HepG2 (cell line): ENCODE data around the gene PEAK1. TPM values are rescaled to one million over a fixed set of nuclear protein-coding genes. Genes with fewer than 3 reads are reported as not detected.

Experiments
- AHR ChIP-seq: IDR thresholded peaks from 2 replicates; pipeline ENCODE4 v1.6.1; 2018; ENCODE audit warnings: missing genetic modification reagents, missing compliant biosample characterization
- DRAP1 ChIP-seq: IDR thresholded peaks from 2 replicates; pipeline ENCODE4 v1.6.1; 2016; ENCODE audit warnings: missing genetic modification reagents, missing compliant biosample characterization
- FIP1L1 ChIP-seq: fragments of 200-400 bp; formaldehyde crosslinking; IDR thresholded peaks from 2 replicates; pipeline ENCODE4 v1.6.1; 2018; ENCODE audit warnings: low read depth, mild to moderate bottlenecking, low read length, moderate library complexity, borderline replicate concordance; ENCODE audit not compliant: insufficient read depth
- FOXK1 ChIP-seq: sonication (generic); formaldehyde crosslinking; IDR thresholded peaks from 2 replicates; pipeline ENCODE4 v1.4.0; 2020; ENCODE audit warnings: low read depth, missing genetic modification reagents, borderline replicate concordance
- HDAC1 ChIP-seq: sonication (generic); formaldehyde crosslinking; IDR thresholded peaks from 2 replicates; pipeline ENCODE4 v1.5.1; 2020; ENCODE audit warnings: mild to moderate bottlenecking, missing genetic modification reagents
- HNF4A ChIP-seq: sonication (generic); formaldehyde crosslinking; IDR thresholded peaks from 2 replicates; pipeline ENCODE4 v1.4.0; 2020; ENCODE audit warnings: missing genetic modification reagents
- HOMEZ ChIP-seq: IDR thresholded peaks from 2 replicates; pipeline ENCODE4 v1.6.1; 2016; ENCODE audit warnings: low read depth
- JUND ChIP-seq: sonication (generic); formaldehyde crosslinking; IDR thresholded peaks from 2 replicates; pipeline ENCODE4 v1.8.0; 2022; ENCODE audit warnings: mild to moderate bottlenecking, missing genetic modification reagents
- KDM6A ChIP-seq: IDR thresholded peaks from 2 replicates; pipeline ENCODE4 v1.6.1; 2016; ENCODE audit warnings: low read depth
- MED1 ChIP-seq: sonication (generic); formaldehyde crosslinking; IDR thresholded peaks from 2 replicates; pipeline ENCODE4 v1.4.0; 2020; ENCODE audit warnings: missing genetic modification reagents
- MEF2D ChIP-seq: sonication (generic); formaldehyde crosslinking; IDR thresholded peaks from 2 replicates; pipeline ENCODE4 v1.5.1; 2020; ENCODE audit warnings: mild to moderate bottlenecking, missing genetic modification reagents
- MIXL1 ChIP-seq: IDR thresholded peaks from 2 replicates; pipeline ENCODE4 v1.6.1; 2016
- MYC ChIP-seq: sonication (generic); formaldehyde crosslinking; IDR thresholded peaks from 2 replicates; pipeline ENCODE4 v1.9.0; 2021; ENCODE audit warnings: missing genetic modification reagents, borderline replicate concordance
- NAIF1 ChIP-seq: sonication (generic); formaldehyde crosslinking; IDR thresholded peaks from 2 replicates; pipeline ENCODE4 v1.5.0; 2020; ENCODE audit warnings: mild to moderate bottlenecking, missing genetic modification reagents, borderline replicate concordance
- NCOR1 ChIP-seq: fragments of 200-600 bp; sonication (generic); IDR thresholded peaks from 2 replicates; pipeline ENCODE4 v1.7.0; 2017; ENCODE audit warnings: antibody characterized with exemption, low read length, borderline replicate concordance
- PCBP2 ChIP-seq: fragments of 200-400 bp; formaldehyde crosslinking; optimal IDR thresholded peaks from 2 replicates; pipeline ENCODE3; 2018; ENCODE audit warnings: low read length, low read depth; ENCODE audit not compliant: poor library complexity, severe bottlenecking
- POGZ ChIP-seq: sonication (generic); formaldehyde crosslinking; IDR thresholded peaks from 2 replicates; pipeline ENCODE4 v1.4.0; 2020; ENCODE audit warnings: mild to moderate bottlenecking, missing genetic modification reagents
- RXRB ChIP-seq: IDR thresholded peaks from 2 replicates; pipeline ENCODE4 v1.6.1; 2016; ENCODE audit warnings: borderline replicate concordance, missing genetic modification reagents, missing compliant biosample characterization
- SIX1 ChIP-seq: sonication (generic); formaldehyde crosslinking; IDR thresholded peaks from 2 replicates; pipeline ENCODE4 v1.4.0; 2020; ENCODE audit warnings: missing genetic modification reagents, borderline replicate concordance
- TBX2 ChIP-seq: sonication (generic); formaldehyde crosslinking; IDR thresholded peaks from 2 replicates; pipeline ENCODE4 v1.5.0; 2020; ENCODE audit warnings: missing genetic modification reagents, mild to moderate bottlenecking, borderline replicate concordance
- ZBTB43 ChIP-seq: sonication (generic); formaldehyde crosslinking; conservative IDR thresholded peaks from 2 replicates; pipeline ENCODE4 v1.4.0; 2020; ENCODE audit warnings: missing genetic modification reagents
- ZMYM4 ChIP-seq: sonication (generic); formaldehyde crosslinking; IDR thresholded peaks from 2 replicates; pipeline ENCODE4 v1.8.1; 2023; ENCODE audit warnings: mild to moderate bottlenecking, missing genetic modification reagents
- ZNF335 ChIP-seq: sonication (generic); formaldehyde crosslinking; IDR thresholded peaks from 2 replicates; pipeline ENCODE4 v1.4.0; 2020; ENCODE audit warnings: missing genetic modification reagents
- ZNF354B ChIP-seq: sonication (generic); formaldehyde crosslinking; IDR thresholded peaks from 2 replicates; pipeline ENCODE4 v1.8.0; 2022; ENCODE audit warnings: mild to moderate bottlenecking, missing genetic modification reagents
- ZNF382 ChIP-seq: sonication (generic); formaldehyde crosslinking; IDR thresholded peaks from 2 replicates; pipeline ENCODE4 v1.5.0; 2020; ENCODE audit warnings: missing genetic modification reagents, mild to moderate bottlenecking, borderline replicate concordance
- ZNF460 ChIP-seq: sonication (generic); formaldehyde crosslinking; IDR thresholded peaks from 2 replicates; pipeline ENCODE4 v1.5.1; 2020; ENCODE audit warnings: missing genetic modification reagents, mild to moderate bottlenecking, borderline replicate concordance
- ZNF468 ChIP-seq: sonication (generic); formaldehyde crosslinking; IDR thresholded peaks from 2 replicates; pipeline ENCODE4 v1.8.0; 2022; ENCODE audit warnings: mild to moderate bottlenecking, moderate library complexity, missing genetic modification reagents
- ZNF713 ChIP-seq: sonication (generic); formaldehyde crosslinking; IDR thresholded peaks from 2 replicates; pipeline ENCODE4 v1.4.0; 2020; ENCODE audit warnings: mild to moderate bottlenecking, missing genetic modification reagents
- ZSCAN30 ChIP-seq: sonication (generic); formaldehyde crosslinking; IDR thresholded peaks from 2 replicates; pipeline ENCODE4 v1.5.0; 2020; ENCODE audit warnings: mild to moderate bottlenecking, missing genetic modification reagents
- polyA plus RNA-seq, 8 experiments: library from polyadenylated mRNA; depleted of rRNA in 3 of 8; stranded (reverse) in 7 of 8; unstranded in 1 of 8; fragments of >200 nt; fragmentation: Illumina TruSeq in 4 of 8; extraction: Trizol in 4 of 8; gene quantifications; 2 replicates each; pipeline versions ENCODE4 v1.2.1 to v1.2.3, GENCODE V29; 2011 to 2016; ENCODE audit warnings: low read depth in 4 of 8, missing spikeins in 1 of 8, mixed read lengths in 1 of 8; ENCODE audit not compliant: insufficient read depth in 1 of 8
- total RNA-seq, 5 experiments: library from RNA; depleted of rRNA; stranded (reverse); fragments of >200 nt; fragmentation: Illumina TruSeq; extraction: Trizol; gene quantifications; 2 replicates each; pipeline ENCODE4 v1.2.3, GENCODE V29; 2016; ENCODE audit warnings: low read depth in 1 of 5

Gene PEAK1
- total and polyA plus RNA-seq, 2 of the 13 experiments (the other 11 are each of a cell fraction or from before 2014, with no cell fraction given): 6.0 to 6.6 TPM

- peak; percentile 92; the same call in 1 of the 2 replicates for TF ChIP-seq HOMEZ (CRISPR knock-in tag)
- TF ChIP-seq TBX2 (CRISPR knock-in tag): peak; percentile 73; the same call in 1 of the 2 replicates
- no peak for TF ChIP-seq ZSCAN30 (CRISPR knock-in tag)
- no peak for TF ChIP-seq JUND (CRISPR knock-in tag)
- peak; percentile 76 for TF ChIP-seq HNF4A
- 0 out of 2 replicates have a peak, but pooled peaks have one; percentile 18 for TF ChIP-seq KDM6A (CRISPR knock-in tag)
- TF ChIP-seq DRAP1: 0 out of 2 replicates have a peak, but pooled peaks have one; percentile 28
- TF ChIP-seq NAIF1 (CRISPR knock-in tag): no peak
- TF ChIP-seq FOXK1 (CRISPR knock-in tag): no peak
- no peak for TF ChIP-seq AHR (CRISPR knock-in tag)
- TF ChIP-seq SIX1 (CRISPR knock-in tag): 0 out of 2 replicates have a peak, but pooled peaks have one; percentile 17
- TF ChIP-seq MIXL1: peak; percentile 36; the same call in 1 of the 2 replicates
- no peak for TF ChIP-seq ZNF460 (CRISPR knock-in tag)
- no peak for TF ChIP-seq MYC (CRISPR knock-in tag)
- peak; percentile 42; the same call in 1 of the 2 replicates for TF ChIP-seq NCOR1
- TF ChIP-seq PCBP2: no peak
- peak; percentile 37; the same call in 1 of the 2 replicates for TF ChIP-seq HDAC1 (CRISPR knock-in tag)
- TF ChIP-seq MED1 (CRISPR knock-in tag): 0 out of 2 replicates have a peak, but pooled peaks have one; percentile 20
- TF ChIP-seq ZNF713: no peak
- TF ChIP-seq ZNF335 (CRISPR knock-in tag): no peak
- no peak for TF ChIP-seq ZBTB43 (CRISPR knock-in tag)
- TF ChIP-seq RXRB (CRISPR knock-in tag): peak; percentile 17; the same call in 1 of the 2 replicates
- TF ChIP-seq ZNF354B (CRISPR knock-in tag): no peak
- TF ChIP-seq ZMYM4 (CRISPR knock-in tag): peak; percentile 41; the same call in 1 of the 2 replicates
- no peak for TF ChIP-seq MEF2D (CRISPR knock-in tag)
- TF ChIP-seq POGZ: peak; percentile 51; the same call in 1 of the 2 replicates
- TF ChIP-seq ZNF468 (CRISPR knock-in tag): no peak
- no peak for TF ChIP-seq FIP1L1
- no peak for TF ChIP-seq ZNF382 (CRISPR knock-in tag)
Observed at GRCh38 chr15:77173487-77173886, 246.4 kb downstream of the PEAK1 start (continued).
